Stimulated activated CD8-positive, alpha-beta memory T cell treated with anti-CD3 and anti-CD28 coated beads, Interleukin-4, amount 100 ng/mL, for 48 hours (primary cell): ENCODE data around the gene HMGB4.

ENCODE experiments used
- DNase-seq: peaks from one replicate; pipeline ENCODE4 v3.0.0-alpha.2; 2020

HMGB4 gene

DNA sequence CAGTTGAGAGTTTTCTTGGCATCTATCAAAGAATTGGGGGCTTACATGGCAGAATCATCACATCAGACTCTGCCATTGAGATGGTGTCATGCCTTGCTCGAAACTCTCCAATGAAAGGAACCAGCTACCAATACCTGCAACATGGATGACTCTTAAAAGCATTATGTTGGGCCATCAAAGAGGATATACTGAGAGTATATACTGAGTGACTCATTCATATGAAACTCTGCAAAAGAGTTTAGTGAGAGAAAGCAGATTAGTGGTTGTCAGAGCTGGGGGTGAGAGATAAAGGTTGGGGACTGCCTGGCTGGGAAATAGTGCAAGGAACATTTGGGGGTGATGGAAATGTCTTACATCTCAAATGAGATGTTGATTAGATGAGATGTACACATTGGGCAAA, 14.7 kb upstream of the HMGB4 start:
- DNase-seq, result no peak

DNA sequence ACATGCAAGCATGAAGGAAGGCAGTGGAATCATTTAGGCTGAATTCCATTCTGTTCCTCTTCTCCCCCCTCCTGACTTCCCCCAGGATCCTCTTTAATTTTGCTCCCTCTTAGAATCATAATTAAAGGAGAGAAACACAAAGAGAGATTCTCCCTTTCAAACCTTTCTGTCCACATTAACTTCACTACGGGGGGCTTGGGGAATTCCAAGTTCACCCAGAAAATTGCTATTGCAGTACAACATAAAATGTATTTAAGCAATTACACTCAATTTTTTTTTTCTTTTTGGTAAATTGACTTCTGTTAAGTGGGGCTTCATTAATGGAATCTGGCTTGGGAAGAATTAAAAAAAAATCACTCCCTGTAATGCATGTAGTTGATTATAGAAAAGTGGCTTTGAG, 13.4 kb upstream of the HMGB4 start:
- no peak for DNase-seq

DNA sequence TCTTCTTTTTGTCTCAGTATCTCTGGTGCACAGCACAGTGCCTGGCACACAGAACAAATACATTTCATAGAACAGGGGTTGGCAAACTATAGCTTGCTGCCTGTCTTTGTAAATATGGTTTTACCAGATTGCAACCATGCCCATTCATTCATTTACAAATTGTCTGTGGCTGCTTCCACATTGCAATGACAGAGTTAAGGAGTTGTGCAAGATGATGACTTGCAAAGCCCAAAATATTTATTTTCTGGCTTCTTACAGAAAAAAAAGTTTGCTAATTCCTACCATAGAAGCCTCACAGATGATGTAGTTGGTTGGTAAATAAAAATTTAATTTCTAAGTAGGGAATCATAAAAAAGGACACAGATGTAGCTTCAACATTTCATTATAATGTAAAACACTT, 11.2 kb upstream of the HMGB4 start:
- no peak for DNase-seq

DNA sequence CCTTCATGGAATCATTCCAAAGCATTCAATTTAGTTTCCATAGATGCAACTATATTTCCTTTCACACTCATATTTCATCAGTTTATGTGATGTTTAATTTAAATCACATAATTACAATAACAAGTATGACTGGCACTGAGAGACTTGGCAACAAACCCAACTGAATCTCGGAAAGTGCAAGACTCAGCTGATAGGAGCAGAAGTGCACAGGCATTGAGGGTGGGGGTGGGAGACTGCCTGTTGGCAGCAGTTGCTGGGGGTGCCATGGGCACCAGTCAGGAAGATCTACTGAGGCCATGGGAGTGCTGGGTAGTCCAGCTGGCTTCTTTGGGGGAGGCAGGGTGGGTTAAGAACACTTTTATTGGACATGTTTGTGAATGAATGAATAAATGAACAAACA, 10.4 kb upstream of the HMGB4 start:
- DNase-seq, result no peak

DNA sequence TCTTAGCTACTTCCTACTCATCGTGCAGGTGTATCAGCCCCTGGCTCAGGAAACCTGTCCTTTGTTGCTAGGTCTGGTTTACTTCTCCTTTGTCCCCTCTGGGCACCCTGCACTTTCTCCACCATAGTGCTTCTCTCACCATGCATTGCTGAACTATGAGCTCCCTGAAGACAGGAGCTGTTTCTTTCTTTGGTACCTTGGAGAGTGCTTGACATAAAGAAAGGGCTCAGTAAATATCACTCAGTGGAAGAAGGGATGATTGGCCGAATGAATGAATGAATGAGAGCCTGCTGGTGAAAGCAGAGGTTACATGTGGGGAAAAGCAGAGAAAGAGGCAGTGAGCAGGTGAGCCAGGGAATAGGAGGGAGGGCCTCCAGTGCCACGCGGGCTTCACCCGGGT, 9.8 kb upstream of the HMGB4 start:
- DNase-seq, result no peak

DNA sequence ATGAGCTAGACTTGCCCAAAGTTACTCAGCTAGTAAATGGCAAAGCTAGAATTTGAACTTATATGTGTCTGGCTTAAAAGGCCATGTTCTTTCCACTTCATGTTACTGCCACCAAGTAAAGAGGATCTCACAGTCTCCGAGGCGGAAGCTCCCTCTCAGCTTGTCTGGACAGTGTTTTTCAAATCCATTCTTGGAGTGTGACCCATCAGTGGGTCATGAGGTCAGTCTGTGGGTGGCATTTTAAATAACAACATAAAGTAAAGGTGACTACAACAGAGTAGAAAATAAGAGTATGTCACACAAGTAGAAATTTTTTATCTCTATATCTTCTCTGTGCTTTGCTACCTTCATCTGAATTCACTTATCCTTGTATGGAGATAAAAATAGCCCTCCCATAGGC, 3.2 kb upstream of the HMGB4 start:
- no peak for DNase-seq

DNA sequence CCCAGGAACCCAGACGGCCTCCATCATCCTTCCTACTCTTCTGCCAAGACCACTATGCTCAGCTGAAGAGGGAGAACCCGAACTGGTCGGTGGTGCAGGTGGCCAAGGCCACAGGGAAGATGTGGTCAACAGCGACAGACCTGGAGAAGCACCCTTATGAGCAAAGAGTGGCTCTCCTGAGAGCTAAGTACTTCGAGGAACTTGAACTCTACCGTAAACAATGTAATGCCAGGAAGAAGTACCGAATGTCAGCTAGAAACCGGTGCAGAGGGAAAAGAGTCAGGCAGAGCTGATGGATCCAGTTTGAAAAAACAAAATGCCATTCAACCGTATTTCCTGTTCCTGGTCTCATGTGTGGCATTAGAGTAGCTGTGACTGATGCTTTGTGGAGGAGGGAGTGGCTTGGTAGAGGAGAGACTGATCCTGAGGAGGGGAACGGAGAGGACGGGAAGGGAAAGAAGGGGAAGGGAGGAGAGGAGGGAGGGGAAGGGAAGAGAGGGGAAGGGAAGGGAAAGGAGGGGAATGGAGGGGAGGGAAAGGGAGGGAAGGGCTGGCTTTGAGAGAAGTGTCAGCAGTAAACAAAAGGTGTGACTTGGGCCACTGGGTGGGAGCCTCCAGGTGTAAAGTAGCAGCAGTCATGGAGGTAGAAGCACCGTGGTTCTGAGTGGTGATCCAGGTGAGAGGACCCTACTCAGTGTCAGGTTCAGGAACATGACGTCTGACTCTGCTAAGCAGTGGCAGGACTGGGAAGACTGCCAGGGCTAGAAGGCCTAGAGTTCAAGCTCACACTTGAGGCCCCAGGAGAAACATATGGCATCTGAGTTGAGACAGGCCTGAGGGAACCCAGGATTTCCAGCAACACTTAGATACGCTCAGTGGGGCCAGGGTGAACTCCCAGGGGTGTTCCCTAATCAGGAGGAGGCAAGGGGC, 846 bp downstream of the HMGB4 start:
- DNase-seq, result no peak

DNA sequence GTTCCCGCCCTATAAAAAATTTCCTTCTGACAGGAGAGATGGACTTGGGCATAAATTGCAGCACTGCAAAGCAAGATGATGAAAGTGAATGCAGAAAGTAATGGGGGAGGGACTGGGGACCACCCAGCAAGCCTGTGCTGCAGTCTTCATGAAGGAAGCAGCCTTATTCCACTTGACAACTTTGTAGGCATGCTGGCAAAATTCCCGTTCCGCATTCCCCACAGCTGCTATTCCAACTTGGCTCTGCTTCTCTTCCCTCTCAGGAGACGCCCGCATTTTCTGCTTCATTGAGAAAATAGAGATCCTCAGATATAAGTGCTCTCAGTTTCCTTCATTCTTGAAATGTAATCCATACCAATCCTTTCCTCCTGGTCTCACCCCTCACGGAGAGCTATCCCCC, 2.4 kb downstream of the HMGB4 start:
- DNase-seq, result no peak

DNA sequence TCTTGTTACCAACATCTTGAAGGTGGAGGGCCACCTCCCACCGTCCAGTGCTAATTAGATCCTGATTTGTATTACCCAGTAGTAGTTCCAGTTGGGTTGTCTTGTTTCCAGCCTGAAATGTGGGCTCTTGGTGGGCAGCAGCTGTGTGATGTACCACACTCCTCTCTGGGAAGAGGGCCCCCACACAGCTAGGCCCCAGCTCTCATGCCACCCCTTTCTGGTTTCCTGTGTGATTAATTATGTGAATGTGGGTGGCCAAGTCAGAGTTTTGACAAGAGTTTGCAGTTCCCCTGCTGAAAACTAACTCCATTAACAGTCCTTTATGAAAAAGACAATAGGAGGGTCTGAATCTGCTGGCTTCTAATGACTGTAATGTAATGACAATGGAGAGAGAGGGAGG, 3.8 kb downstream of the HMGB4 start:
- no peak for DNase-seq

DNA sequence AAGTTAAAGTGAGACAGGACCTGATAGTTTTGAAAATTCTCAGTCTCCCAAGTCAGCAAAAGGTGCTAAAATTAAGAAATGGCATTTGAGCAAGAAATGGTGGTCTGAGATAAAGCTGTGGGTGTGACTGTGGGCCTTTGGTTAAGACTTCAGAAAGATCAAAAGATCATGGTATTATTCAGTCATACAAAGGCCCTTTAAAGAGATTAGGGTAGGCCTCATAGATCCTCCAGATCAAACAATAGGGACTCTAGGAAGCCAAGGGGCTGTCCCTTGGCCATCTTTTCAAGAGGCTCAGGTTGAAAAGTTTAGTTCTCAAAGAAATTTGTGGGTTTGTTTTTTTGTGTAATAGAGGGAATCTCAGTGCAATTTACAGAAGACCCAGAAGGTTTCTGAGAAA, 8.4 kb downstream of the HMGB4 start:
- DNase-seq, result no peak

DNA sequence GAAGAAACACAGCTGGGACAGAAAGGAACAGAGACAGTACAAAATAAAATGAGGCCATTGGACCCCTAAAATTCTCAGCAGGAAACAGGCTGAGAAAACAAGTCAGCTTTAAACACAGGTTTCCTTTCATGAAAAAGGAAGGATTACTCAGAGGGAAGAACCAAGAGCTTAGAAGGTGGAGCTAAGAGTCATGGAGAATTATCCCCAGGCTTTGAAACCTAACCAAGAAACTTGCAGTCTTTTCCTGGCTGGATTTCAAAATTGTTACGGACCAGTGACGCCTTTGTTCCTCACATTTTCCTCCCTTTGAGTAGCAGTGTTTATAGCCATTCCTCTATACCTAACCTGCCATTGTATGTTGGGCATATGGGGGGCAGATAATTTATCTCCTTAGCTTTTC, 8.8 kb downstream of the HMGB4 start:
- no peak for DNase-seq

DNA sequence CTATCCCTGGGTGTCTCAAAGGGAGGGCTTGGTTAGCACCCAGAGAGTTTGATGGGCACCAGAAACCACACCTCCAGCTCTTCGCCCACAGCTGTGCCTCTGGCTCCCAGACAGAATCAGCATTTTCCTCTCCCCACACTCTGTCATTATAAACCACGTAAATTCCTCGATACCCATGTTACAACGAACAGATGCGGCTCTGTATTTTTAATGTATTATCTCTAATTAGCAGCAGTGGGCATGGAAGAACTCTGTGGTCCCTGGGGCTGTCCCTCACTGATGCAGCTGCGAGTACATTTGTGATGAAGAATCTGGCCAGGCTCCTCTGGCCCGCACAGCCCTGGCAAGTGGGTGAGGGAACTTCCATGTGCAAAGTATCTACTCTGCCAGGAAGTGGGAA, 10.8 kb downstream of the HMGB4 start:
- no peak for DNase-seq

DNA sequence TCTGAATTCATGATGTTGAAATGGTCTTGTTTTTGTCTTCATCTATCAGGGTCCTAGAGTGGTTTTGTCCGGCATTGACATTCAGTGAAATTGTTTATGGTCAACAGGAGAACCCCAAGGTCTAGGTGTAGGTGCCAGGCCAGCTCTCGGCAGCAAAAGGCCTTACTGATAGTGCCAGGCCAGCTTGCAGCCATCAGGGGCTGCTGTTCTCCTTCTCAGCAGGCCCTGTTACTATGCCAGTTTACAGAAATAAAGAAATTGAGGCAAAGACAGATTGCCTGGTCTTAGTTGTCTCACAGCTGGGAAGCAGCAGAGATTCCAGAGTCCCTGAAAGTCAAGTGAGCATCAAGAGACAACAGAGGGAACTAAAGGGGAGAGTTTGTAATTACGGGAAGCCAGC, 12.0 kb downstream of the HMGB4 start:
- DNase-seq, result no peak

DNA sequence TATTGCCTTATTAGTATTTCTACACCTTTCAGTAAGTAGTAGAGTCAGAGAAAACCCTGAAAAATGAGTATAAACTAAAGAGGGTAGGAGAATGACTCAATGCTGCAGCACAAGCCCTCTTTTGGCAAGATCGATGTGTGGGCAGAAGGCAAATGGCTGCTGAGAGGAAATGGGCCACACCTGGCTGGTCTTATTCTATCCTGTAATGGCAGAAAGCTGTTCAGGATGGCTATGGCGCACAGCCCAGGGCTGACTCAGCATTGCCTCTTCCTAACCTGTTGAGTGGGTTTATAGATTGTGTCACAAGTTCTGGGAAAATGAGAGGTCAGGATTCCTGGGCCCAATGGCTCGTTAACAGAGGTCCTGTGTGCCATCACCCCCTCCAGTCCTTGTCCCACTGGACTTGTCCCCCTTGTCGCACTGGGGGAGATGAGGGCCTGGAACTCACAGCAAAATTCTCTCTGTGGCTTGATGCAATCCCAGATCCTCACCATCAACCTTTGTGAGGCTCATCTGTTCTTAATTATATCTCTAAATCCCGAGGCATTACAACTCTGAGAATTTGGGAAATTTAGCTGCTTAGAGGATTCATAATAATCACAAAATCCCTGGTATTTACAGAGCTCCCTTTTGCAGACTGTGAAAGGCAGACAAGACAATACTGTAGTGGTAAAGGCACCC, 13.2 kb downstream of the HMGB4 start:
- DNase-seq, result no peak

DNA sequence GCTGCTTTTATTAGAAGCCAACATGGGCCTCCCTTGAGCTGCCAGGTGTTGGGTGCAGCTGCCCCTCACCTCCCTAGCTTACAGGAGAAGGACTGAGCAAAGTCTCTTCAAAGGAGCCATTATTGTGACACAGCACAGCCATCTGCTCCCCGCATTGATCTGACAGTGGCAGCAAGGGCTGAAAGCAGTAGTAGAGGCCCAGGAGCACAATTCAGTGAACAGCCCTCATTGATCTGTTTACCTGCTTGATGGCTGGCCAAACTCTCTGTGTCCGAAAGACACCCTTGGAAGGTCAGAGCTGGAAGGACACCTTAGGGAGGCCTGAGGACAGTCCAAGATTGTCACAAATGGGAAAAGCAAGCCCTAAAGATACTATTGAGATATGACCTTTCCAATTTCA, 14.5 kb downstream of the HMGB4 start:
- DNase-seq, result no peak

DNA sequence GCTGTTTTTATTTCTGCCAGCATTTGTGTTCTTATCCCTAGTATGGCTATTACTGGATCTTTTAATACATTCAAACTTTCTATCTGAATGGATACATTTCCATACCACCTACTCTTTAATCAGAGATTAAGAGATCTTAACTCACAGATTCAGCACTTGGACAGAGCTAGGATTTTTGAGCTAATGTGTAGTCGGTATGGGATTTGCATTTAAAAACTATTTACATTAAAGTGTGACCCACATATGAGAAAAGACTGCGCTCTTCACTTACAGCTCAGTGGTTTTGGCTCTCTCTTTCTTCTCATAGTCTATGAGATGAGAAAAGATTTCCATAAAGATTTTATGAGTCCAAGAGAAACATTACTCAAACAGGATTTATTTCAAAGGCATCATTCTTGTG, 16.4 kb downstream of the HMGB4 start:
- DNase-seq, result no peak

DNA sequence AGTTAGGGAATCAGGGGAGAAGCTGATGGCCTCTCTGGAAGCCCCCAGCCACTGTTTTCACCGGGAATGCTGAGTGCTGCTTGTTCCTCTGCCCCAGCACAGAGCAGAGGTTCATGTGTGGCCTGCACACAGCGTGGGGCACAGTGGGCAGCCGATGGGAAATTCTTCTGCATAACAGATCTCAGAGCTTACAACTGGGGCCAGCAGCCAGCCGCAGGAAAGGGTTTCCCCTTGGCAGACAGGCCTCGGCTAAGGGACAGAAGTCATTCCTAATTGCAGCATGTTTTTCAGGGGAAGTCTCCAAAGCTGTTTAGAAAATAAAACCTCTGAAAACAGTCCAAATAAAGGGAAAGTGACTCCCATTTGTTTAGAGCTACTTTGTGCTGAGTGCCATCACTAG, 22.6 kb downstream of the HMGB4 start:
- no peak for DNase-seq

DNA sequence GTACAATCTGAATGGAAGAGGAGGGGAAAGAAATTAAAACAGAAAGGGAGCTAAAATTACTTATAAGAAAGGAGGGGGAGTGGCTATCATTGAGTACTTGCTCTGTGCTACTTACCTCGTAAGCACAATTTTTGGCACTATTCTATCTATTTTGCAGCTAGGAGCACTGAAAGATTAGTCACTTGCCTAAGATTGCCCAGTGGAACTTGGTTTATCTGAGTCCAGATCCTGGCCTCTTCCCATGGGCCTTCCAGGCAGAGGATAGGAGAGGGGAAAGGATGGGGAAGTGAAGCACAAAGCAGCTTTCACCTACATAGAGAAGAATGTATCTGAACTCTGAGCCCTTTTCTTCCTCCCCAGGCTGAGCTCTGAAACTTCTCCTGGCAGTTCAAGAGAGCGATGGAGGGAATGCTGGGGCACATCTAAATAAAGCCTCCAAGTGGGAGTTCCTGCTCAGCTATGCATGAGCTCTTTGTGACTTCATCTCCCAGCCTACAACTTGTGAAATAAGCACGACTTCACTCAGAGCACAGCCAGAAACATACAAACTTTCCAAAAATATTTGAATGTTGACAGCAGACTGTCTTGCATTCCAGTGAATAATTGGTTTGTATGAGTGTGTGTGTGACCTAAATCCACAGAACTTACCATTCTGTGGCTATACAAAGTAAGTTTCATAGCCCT, 29.4 kb downstream of the HMGB4 start:
- no peak for DNase-seq

DNA sequence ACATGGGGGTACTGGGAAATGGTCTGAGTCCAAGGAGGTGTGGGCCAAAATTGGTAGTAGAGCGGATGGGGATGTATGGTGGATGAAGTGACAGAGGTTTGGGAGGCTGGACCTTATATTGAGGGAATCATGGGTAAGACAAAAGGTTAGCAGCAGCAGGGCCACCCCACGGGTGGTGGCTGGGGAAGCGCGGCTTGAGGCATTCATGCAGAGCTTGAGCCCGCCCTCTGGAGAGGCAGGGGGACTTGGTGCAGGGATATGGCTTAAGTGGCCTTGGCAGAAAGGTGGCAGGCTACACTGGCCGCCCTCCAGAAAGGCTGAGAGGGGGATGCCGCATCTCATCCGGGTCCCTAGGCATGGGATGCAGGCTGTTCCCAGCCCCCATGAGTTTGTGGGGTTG, 31.5 kb downstream of the HMGB4 start:
- DNase-seq, result no peak

DNA sequence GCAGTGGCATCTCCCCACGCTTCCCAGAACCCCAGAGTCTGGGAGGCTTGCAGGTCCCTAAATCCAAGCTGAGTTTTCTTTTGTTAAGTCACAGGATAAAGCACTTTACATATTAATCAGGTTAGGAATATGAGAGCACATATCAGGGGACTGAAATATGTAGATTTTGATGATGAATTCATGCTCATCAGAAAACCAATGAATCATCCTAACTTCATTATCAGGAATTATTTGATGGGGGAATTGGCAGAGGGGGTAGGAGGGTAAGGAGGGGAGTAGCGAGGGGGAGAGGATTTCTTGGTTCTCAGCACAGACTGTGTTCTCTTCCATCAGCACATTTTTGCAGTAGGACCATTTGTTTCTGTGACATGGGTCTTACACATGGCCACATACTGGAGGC, 32.1 kb downstream of the HMGB4 start:
- DNase-seq, result no peak

DNA sequence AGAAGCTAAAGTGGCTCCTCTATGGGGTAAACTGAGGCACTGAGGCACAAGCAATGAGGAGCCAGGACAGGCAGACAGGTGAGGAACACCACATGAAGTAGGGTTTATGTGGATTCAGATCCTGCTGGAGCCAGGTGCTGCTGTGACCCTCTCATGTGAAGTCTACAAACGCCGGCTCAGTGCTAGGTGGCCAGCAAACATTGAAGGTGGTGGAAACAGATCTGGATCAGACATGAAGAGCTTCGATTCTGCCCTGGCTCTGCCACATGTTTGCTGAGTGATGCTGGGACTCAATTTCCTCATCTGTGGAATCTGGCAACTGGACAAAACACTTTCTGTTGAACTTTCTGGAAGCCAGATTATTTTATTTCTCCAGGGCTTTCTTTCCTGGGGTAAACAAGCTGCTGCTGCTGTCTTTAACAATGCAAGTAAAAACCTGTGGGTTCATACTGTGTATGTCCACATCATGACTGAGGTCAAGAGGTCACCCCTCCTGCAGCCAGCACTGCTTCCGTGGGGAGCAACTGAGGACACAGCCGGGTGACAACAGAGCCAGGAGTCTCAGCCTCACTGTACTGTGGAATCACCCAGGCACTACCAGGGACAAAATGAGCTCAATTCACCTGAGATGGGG, 33.3 kb downstream of the HMGB4 start:
- no peak for DNase-seq

DNA sequence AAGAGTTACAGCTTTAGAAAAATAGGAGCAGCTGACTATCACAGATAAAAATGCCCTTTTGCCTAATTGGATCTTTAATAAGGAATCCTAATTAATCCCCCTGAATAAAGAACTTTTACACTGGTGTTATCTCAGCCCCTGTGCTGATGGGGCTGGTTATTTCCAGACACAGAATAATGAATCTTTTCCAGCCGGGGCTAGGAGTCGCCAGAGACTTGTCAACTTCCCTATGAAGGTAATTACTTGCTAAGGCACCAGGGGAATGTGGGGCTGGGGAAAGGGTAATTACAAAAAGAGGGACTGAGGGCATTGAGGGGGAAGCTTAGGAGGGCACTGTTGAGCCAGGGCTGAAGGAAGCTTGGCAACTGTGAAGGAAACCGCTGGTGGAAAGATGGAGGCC, 34.5 kb downstream of the HMGB4 start:
- no peak for DNase-seq

DNA sequence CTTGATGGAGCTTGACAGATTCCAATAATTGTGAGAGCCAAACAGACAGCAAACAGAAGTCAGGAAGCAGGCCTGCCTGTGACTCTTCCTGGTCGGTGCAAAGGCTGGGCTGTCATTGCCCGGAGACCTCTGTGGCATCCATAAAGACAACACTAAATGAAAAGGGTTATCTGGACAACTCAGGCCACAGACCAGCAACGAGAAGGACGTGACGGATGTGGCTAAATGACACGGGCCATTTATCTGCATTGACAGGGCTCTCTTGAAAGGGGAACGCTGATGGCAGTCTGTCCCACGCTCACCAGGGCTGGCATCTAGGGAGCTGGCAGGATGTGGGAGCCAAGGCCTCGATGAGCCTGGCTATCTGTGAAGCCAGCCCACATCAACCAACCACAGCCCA, 35.0 kb downstream of the HMGB4 start:
- DNase-seq, result no peak

DNA sequence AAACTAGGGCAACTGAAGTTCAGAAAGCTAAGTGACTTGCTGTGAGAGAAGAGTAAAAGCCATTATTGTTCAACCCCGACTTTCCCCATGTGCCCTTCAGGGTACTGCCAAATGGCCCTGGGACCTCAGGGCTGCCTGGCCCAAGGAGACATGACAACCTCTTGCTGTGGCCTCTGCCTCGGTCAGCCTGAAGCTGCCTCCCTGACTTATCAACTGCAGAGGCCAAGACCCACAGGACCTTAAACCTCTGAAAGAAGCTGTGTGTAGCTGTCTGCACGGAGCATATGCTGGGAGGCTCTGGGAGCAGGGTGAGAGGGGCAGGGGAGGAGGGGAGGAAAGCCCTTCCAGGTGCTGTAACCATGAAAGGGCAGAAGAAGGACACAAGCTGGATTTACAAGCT, 35.9 kb downstream of the HMGB4 start:
- DNase-seq, result no peak
